ENCODE results near the gene ABHD2. TPM values are rescaled to one million over a fixed set of nuclear protein-coding genes. Genes with fewer than 3 reads are reported as not detected.

ABHD2 gene
- total and polyA plus RNA-seq, 2 experiments from 2014 or later: 5.2 to 15.2 TPM

- Mint-ChIP-seq H3K36me3 (ENCODE audit: low read depth) (no peaks in the 10 kb centered on the region), H3K9me3 (no peaks in the 10 kb centered on the region), H3K27me3 (ENCODE audit: insufficient read depth, low read depth, poor library complexity) (peaks cover 2% of the 10 kb centered on the region), H3K4me3 (no peak overlapping the region), H3K27ac (no peak overlapping the region), H3K4me1 (peaks cover 21% of the 10 kb centered on the region)
- Histone ChIP-seq H3K4me2 (no peak overlapping the region), H3K79me2 (replicated peaks; ENCODE audit: insufficient read depth) (no peaks in the 10 kb centered on the region), H3K4me1 (ENCODE audit: insufficient read depth) (peaks cover 13% of the 10 kb centered on the region), H3F3A (replicated peaks; ENCODE audit: low read depth) (no peaks in the 10 kb centered on the region), H4K20me1 (replicated peaks; ENCODE audit: insufficient read depth) (no peaks in the 10 kb centered on the region), H2AFZ (no peak overlapping the region), H3K36me3 (ENCODE audit: insufficient read depth) (no peaks in the 10 kb centered on the region), H3K27ac (ENCODE audit: low read depth) (no peak overlapping the region), H3K4me3 (no peak overlapping the region), H3K9me2 (ENCODE audit: insufficient read depth) (no peaks in the 10 kb centered on the region), H3K27me3 (ENCODE audit: insufficient read depth) (no peaks in the 10 kb centered on the region)
- DNase-seq (ENCODE audit: low spot score) (no peak), ATAC-seq (no peak)
- TF ChIP-seq EZH2 (IDR thresholded peaks at IDR 0.05; ENCODE audit: low read depth, unreplicated experiment): no peak
- TF ChIP-seq JUNB (IDR thresholded peaks at IDR 0.05; ENCODE audit: unreplicated experiment): no peak
- TF ChIP-seq, protein P1, sequence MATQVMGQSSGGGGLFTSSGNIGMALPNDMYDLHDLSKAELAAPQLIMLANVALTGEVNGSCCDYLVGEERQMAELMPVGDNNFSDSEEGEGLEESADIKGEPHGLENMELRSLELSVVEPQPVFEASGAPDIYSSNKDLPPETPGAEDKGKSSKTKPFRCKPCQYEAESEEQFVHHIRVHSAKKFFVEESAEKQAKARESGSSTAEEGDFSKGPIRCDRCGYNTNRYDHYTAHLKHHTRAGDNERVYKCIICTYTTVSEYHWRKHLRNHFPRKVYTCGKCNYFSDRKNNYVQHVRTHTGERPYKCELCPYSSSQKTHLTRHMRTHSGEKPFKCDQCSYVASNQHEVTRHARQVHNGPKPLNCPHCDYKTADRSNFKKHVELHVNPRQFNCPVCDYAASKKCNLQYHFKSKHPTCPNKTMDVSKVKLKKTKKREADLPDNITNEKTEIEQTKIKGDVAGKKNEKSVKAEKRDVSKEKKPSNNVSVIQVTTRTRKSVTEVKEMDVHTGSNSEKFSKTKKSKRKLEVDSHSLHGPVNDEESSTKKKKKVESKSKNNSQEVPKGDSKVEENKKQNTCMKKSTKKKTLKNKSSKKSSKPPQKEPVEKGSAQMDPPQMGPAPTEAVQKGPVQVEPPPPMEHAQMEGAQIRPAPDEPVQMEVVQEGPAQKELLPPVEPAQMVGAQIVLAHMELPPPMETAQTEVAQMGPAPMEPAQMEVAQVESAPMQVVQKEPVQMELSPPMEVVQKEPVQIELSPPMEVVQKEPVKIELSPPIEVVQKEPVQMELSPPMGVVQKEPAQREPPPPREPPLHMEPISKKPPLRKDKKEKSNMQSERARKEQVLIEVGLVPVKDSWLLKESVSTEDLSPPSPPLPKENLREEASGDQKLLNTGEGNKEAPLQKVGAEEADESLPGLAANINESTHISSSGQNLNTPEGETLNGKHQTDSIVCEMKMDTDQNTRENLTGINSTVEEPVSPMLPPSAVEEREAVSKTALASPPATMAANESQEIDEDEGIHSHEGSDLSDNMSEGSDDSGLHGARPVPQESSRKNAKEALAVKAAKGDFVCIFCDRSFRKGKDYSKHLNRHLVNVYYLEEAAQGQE (IDR thresholded peaks at IDR 0.05; ENCODE audit: unreplicated experiment): no peak
- TF ChIP-seq ZNF114 (CRISPR knock-in tag; IDR thresholded peaks at IDR 0.05): no peak
- no peak for TF ChIP-seq ZNF331 (CRISPR knock-in tag; IDR thresholded peaks at IDR 0.05; ENCODE audit: low read depth)
- no peak for TF ChIP-seq POLR2AphosphoS5 (IDR thresholded peaks at IDR 0.05; ENCODE audit: low read depth)
- TF ChIP-seq, protein P2, sequence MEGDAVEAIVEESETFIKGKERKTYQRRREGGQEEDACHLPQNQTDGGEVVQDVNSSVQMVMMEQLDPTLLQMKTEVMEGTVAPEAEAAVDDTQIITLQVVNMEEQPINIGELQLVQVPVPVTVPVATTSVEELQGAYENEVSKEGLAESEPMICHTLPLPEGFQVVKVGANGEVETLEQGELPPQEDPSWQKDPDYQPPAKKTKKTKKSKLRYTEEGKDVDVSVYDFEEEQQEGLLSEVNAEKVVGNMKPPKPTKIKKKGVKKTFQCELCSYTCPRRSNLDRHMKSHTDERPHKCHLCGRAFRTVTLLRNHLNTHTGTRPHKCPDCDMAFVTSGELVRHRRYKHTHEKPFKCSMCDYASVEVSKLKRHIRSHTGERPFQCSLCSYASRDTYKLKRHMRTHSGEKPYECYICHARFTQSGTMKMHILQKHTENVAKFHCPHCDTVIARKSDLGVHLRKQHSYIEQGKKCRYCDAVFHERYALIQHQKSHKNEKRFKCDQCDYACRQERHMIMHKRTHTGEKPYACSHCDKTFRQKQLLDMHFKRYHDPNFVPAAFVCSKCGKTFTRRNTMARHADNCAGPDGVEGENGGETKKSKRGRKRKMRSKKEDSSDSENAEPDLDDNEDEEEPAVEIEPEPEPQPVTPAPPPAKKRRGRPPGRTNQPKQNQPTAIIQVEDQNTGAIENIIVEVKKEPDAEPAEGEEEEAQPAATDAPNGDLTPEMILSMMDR (conservative IDR thresholded peaks at IDR 0.05; ENCODE audit: low read depth in 2 of 2): no peak
- no peak for TF ChIP-seq NANOG (IDR thresholded peaks at IDR 0.05; ENCODE audit: borderline replicate concordance)
- TF ChIP-seq, protein P3, sequence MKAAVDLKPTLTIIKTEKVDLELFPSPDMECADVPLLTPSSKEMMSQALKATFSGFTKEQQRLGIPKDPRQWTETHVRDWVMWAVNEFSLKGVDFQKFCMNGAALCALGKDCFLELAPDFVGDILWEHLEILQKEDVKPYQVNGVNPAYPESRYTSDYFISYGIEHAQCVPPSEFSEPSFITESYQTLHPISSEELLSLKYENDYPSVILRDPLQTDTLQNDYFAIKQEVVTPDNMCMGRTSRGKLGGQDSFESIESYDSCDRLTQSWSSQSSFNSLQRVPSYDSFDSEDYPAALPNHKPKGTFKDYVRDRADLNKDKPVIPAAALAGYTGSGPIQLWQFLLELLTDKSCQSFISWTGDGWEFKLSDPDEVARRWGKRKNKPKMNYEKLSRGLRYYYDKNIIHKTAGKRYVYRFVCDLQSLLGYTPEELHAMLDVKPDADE (IDR thresholded peaks at IDR 0.05): no peak
Observed at GRCh38 chr15:89170364-89170763, 82.1 kb downstream of the ABHD2 start.

Data from GM23338 (cell line).